WTC11 (cell line): ENCODE results near the gene CALN1.

Experiments
- ATF1 ChIP-seq: sonication (generic); formaldehyde crosslinking; IDR thresholded peaks from 2 replicates; pipeline ENCODE4 v1.8.1; 2023; ENCODE audit warnings: mild to moderate bottlenecking, moderate library complexity, missing genetic modification reagents
- ATF3 ChIP-seq: sonication (generic); formaldehyde crosslinking; conservative IDR thresholded peaks from 2 replicates; pipeline ENCODE4 v1.8.1; 2022; ENCODE audit warnings: mild to moderate bottlenecking, missing genetic modification reagents
- CTCF ChIP-seq: fragments of 200-600 bp; IDR thresholded peaks from 2 replicates; pipeline ENCODE4 v1.8.0; 2022; ENCODE audit warnings: antibody characterized with exemption
- E2F5 ChIP-seq: sonication (generic); formaldehyde crosslinking; IDR thresholded peaks from 2 replicates; pipeline ENCODE4 v1.8.1; 2022; ENCODE audit warnings: mild to moderate bottlenecking, moderate library complexity, missing genetic modification reagents
- ELF4 ChIP-seq: sonication (generic); formaldehyde crosslinking; IDR thresholded peaks from 2 replicates; pipeline ENCODE4 v1.8.1; 2022; ENCODE audit warnings: low read depth, mild to moderate bottlenecking, moderate library complexity, missing genetic modification reagents
- ETV6 ChIP-seq: sonication (generic); formaldehyde crosslinking; IDR thresholded peaks from 2 replicates; pipeline ENCODE4 v1.8.1; 2022; ENCODE audit warnings: mild to moderate bottlenecking, missing genetic modification reagents
- NR2C2 ChIP-seq: sonication (generic); formaldehyde crosslinking; IDR thresholded peaks from 2 replicates; pipeline ENCODE4 v1.8.0; 2022; ENCODE audit warnings: mild to moderate bottlenecking, missing genetic modification reagents
- NR3C1 ChIP-seq: sonication (generic); formaldehyde crosslinking; conservative IDR thresholded peaks from 2 replicates; pipeline ENCODE4 v1.8.1; 2023; ENCODE audit warnings: low read depth, mild to moderate bottlenecking, missing genetic modification reagents
- ZNF121 ChIP-seq: sonication (generic); formaldehyde crosslinking; IDR thresholded peaks from 2 replicates; pipeline ENCODE4 v1.8.0; 2023; ENCODE audit warnings: missing genetic modification reagents
- ZSCAN18 ChIP-seq: fragments of 250-450 bp; sonication (Bioruptor Pico); IDR thresholded peaks from 2 replicates; pipeline ENCODE4 v2.1.2; 2022; ENCODE audit warnings: mild to moderate bottlenecking, moderate library complexity

GRCh38 chr7:71843676-71844075, 568.5 kb downstream of the CALN1 start:
- TF ChIP-seq CTCF (no peak), ATF3 (CRISPR knock-in tag) (no peak), ZSCAN18 (CRISPR knock-in tag) (no peak), ETV6 (CRISPR knock-in tag) (no peak), ELF4 (CRISPR knock-in tag) (no peak), ATF1 (CRISPR knock-in tag) (no peak), NR3C1 (no peak), ZNF121 (CRISPR knock-in tag) (no peak), E2F5 (CRISPR knock-in tag) (no peak), NR2C2 (CRISPR knock-in tag) (no peak)
